Stimulated activated naive CD8-positive, alpha-beta T cell treated with anti-CD3 and anti-CD28 coated beads, Interleukin-15, Interleukin-2, amounts not matched to agents 100 U/mL and 50 U/mL, for 24 hours (primary cell): ENCODE measurements around the gene OXER1.

Source experiments
- ATAC-seq: fragments of 150-1000 bp; cut with Tn5 transposase; one replicate; pipeline ENCODE4 v1.10.0; 2021
- DNase-seq: peaks from one replicate; pipeline ENCODE4 v3.0.0; 2021

The OXER1 gene

GRCh38 chr2:42764096-42764495, at the start of gene OXER1:
OXER1 (minus strand) TSS chr2:42764135; CDS start chr2:42764062, 73 bp downstream.
- ATAC-seq: no peak
- DNase-seq: no peak

- ATAC-seq (no peak), DNase-seq (no peak)
Measured at GRCh38 chr2:42812899-42813479, 49.1 kb upstream of the OXER1 start.

- DNase-seq: peak; percentile 60
- peak; percentile 3 for ATAC-seq
Measured at GRCh38 chr2:42810971-42811811, 47.3 kb upstream of the OXER1 start.

GRCh38 chr2:42810121-42810970, 46.4 kb upstream of the OXER1 start:
- peak; percentile 93 for DNase-seq
- peak; percentile 87 for ATAC-seq

GRCh38 chr2:42809819-42810120, 45.8 kb upstream of the OXER1 start:
- DNase-seq: no peak

GRCh38 chr2:42809131-42809818, 45.3 kb upstream of the OXER1 start:
- no peak for ATAC-seq
- DNase-seq: no peak

More at GRCh38 chr2:42809819-42810120, 45.8 kb upstream of the OXER1 start:
- ATAC-seq: no peak

- ATAC-seq (no peak), DNase-seq (no peak)
Measured at GRCh38 chr2:42808301-42808700, 44.4 kb upstream of the OXER1 start.

GRCh38 chr2:42806786-42807185, 42.9 kb upstream of the OXER1 start:
- ATAC-seq: no peak

GRCh38 chr2:42804891-42805290, 41.0 kb upstream of the OXER1 start:
- DNase-seq (no peak), ATAC-seq (no peak)

More at GRCh38 chr2:42806786-42807185, 42.9 kb upstream of the OXER1 start:
- no peak for DNase-seq

GRCh38 chr2:42804338-42804737, 40.4 kb upstream of the OXER1 start:
- DNase-seq (no peak), ATAC-seq (no peak)

GRCh38 chr2:42802150-42802549, 38.2 kb upstream of the OXER1 start:
- DNase-seq (no peak), ATAC-seq (no peak)

- no peak for DNase-seq
Measured at GRCh38 chr2:42801381-42801780, 37.4 kb upstream of the OXER1 start.

GRCh38 chr2:42800981-42801380, 37.0 kb upstream of the OXER1 start:
- ATAC-seq: no peak
- DNase-seq: no peak

More at GRCh38 chr2:42801381-42801780, 37.4 kb upstream of the OXER1 start:
- no peak for ATAC-seq

- DNase-seq (no peak), ATAC-seq (no peak)
Measured at GRCh38 chr2:42800461-42800962, 36.6 kb upstream of the OXER1 start.

- DNase-seq: no peak
- no peak for ATAC-seq
Measured at GRCh38 chr2:42799881-42800280, 35.9 kb upstream of the OXER1 start.

- DNase-seq: no peak
- no peak for ATAC-seq
Measured at GRCh38 chr2:42797281-42797680, 33.3 kb upstream of the OXER1 start.

GRCh38 chr2:42796427-42797248, 32.7 kb upstream of the OXER1 start:
- ATAC-seq: no peak
- DNase-seq: no peak

GRCh38 chr2:42795841-42796301, 31.9 kb upstream of the OXER1 start:
- ATAC-seq (no peak), DNase-seq (no peak)

GRCh38 chr2:42795275-42795674, 31.3 kb upstream of the OXER1 start:
- DNase-seq (no peak), ATAC-seq (no peak)

GRCh38 chr2:42794271-42795046, 30.5 kb upstream of the OXER1 start:
- DNase-seq: no peak
- ATAC-seq: no peak
